ENCODE results near the gene RHOBTB1.
"Not testable (repeated sequence)": the region's sequence is repeated elsewhere in the genome, so short reads cannot be mapped to it uniquely, and the experiment has no call there.

The RHOBTB1 gene, protein sequence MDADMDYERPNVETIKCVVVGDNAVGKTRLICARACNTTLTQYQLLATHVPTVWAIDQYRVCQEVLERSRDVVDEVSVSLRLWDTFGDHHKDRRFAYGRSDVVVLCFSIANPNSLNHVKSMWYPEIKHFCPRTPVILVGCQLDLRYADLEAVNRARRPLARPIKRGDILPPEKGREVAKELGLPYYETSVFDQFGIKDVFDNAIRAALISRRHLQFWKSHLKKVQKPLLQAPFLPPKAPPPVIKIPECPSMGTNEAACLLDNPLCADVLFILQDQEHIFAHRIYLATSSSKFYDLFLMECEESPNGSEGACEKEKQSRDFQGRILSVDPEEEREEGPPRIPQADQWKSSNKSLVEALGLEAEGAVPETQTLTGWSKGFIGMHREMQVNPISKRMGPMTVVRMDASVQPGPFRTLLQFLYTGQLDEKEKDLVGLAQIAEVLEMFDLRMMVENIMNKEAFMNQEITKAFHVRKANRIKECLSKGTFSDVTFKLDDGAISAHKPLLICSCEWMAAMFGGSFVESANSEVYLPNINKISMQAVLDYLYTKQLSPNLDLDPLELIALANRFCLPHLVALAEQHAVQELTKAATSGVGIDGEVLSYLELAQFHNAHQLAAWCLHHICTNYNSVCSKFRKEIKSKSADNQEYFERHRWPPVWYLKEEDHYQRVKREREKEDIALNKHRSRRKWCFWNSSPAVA

DNA sequence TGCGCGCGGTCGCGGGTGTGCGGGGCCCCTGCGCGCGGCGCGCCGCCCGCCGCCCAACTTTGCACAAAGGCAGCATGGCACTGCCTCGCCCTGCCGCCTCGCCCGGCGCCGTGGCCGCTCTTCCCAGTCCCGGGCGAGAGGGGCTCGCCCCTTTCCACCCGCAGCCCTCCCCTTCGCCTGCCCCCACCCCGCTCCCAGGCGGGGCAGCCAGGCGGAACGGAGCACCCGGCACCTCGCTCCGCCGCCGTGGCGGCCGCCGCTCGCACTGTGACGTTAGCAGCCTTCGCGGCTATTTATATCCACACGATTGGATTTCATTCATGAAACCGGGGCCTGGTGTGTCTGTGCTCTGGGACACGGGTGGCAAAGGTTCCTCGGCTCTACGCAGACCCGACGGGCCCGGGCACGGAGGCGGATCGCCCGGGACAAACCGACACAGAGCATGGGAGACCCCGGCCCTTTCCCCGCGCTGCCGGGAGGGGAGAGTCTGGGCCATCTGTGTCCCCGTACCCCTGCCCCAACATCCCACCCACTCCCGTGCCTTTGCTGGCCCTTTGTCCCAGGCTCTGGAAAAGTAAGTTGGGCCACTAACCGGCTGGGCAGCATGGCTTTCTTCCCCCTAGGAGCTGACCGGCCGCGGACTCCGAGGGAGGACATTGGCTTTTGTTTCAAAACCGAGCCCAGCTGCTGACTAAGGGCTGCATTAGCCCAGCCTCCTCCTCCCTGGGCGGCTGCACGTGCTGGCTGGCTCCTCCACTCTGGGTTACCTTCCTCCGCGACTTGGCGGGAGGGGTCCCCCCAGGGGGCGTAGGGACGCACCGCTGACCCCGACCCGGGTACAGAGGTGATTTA, at the start of gene RHOBTB1:
Gene RHOBTB1 (minus strand): TSS at position 128 of the 852 bp plus-strand sequence. CDS start 32,643 bp downstream, outside the sequence.
- DNase-seq = no peak

DNA sequence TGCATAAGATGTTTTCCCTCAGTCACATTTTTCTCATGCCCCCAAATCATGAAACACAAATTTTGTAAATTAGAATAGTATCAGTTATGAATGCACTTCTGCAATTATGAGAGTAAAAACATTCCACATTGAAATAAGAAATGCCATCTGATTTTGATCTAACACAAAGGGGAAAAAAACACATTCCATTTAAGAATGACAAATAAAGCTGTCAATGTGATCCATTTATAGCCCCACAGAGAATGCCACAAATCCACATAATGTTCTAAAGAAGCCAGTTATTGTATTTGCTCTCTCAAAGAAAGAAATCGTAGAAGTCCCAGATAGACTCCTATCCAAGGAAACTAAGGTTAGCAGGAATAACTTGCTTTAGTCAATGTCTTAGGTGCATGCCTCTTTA, 48.7 kb upstream of the RHOBTB1 start:
- no peak for DNase-seq

- no peak for DNase-seq
These were observed 46.7 kb upstream of the RHOBTB1 start for GRCh38 chr10:60990663-60991062.

DNA sequence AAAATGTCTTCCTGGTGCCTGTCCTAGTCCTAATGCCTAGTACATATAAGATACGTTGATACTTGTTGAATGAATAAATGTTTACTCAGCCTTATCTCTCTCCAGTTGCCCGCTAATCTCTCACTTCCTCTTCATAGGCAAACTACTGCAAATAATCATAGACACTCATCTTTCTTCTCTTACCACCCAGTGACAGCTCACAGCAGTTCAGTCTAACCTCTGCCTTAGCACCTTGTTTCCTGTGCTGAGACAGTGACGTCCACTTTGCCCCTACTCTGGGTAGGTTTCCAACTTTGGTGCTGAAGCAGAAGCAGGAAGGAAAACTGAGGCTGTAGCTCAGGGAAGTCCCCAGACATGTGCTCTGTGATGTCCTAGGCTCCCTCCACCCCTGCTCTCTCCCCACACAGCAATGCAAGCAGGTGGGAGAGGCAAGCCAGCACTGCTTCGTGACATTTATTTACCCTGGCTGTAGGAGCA, 45.5 kb upstream of the RHOBTB1 start:
- no peak for DNase-seq

GRCh38 chr10:60986791-60987190, 42.8 kb upstream of the RHOBTB1 start:
- no peak for DNase-seq

- no peak for DNase-seq
These were observed 42.0 kb upstream of the RHOBTB1 start for GRCh38 chr10:60985951-60986350.

DNA sequence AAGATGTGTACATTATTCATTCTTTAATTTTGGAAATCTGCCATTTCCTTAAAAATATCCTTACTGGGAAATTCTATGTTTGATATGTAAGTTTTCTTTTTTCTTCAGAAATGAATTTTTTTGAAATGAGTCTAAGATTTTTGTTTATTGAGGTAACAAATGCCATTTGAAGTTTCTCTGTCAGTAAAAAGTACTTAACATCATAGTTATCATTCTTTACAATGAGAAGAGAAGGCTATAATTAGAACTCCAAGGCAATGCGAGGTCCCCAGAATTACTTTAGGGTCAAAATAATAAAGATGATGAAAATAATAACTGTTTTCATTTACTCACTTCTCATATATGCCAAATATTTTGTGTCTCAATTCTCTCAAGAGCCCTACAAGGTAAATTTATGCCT, 37.0 kb upstream of the RHOBTB1 start:
- DNase-seq = no peak

DNA sequence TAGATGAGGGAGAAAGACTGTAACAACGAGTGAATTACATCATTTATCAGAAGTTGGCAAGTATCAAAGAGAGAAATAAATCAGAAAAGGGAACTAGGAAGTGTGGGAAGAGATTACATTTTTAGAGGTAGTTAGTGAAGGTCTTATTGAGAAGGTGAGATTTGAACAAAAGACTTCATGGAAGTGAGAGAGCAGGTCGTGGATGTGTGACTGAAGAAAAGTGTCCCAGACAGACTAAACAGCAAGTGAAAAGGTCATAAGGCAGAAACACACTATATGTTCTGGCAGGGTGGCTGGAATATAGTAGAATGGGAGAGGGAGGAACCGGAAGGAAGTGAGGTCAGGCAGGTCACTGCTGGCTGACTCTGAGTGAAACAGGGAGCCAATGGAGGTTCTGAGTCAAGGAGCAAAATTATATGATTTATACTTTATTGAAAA, 35.7 kb upstream of the RHOBTB1 start:
- DNase-seq = no peak

DNA sequence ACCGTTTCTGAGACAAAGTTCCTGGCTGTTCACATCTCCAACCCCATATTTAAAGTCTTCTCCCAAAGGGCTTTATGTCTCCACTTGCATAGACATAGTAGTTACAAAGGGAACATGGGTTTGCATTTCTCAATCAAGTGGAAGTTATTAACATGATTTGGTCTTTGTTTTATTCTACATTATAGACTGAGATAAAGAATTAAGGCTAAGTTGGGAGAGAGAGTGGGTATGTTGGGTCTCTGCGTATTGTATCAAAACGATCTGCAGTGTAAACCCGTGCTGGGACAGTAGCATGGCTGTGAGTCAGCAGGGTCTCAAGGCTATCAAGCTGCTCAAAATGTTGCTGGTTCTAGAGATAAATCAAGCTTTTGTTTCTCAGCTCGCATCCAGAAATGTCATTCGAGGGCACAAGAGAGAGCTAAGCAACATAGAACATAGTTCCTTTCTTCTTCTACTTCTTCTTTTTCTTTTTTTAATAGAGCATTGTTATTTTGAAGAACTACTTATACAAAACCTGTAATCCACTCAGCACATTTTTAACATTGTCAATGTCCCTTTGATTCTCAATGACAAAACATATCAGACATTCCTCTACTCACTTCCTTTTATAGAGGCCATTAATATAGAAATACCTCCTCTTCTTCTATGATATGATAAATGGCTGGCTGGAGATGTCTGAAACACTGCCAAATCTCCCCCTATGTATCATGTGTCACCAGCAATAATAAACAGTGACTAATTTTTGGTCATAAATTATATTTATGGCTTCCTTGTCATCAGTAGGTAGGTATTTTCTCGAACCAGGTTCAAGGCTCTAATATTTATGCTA, 34.5 kb upstream of the RHOBTB1 start:
- DNase-seq = no peak

- DNase-seq = no peak
These were observed 33.5 kb upstream of the RHOBTB1 start for GRCh38 chr10:60977161-60978122.

- no peak for DNase-seq
These were observed 32.7 kb upstream of the RHOBTB1 start for GRCh38 chr10:60976687-60977086.

DNA sequence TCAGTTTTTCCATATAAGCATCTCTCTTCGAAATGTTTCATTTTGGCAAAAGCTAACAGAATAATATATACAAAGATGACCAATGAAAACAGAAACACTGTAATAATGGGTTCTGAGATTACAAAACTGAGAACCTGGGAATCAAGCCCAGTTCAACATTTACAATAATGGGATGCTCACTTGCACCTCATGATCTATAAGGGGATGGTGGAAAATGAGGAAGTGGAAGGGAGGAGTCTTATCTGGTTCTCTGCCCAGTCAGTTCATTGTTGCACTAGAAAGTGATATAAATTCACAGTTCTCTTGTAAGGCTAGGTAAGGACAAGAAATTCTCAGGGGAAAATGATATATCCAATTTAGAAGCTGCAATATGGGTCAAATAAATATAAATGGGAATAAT, 31.7 kb upstream of the RHOBTB1 start:
- DNase-seq = no peak

GRCh38 chr10:60974463-60975149, 30.6 kb upstream of the RHOBTB1 start:
- no peak for DNase-seq

DNA sequence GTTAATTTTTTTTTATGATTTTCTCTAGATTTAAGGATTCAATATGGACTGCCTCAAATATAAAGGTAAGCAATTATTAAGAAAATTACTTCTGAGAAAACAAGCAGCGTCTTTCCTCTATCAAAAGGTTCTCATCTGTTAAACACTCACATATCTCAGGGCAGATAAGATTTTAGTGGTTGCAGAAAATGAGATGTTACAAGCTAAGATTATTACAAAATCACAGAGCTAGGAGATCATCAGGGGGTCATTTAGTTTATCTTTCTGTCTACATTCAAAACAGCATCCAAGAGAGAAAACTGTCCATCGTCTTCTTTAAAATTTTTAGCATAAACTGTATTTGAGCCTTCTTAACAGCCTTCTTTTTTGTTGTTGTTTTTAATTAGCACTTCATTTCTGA, 29.1 kb upstream of the RHOBTB1 start:
- DNase-seq = no peak

DNA sequence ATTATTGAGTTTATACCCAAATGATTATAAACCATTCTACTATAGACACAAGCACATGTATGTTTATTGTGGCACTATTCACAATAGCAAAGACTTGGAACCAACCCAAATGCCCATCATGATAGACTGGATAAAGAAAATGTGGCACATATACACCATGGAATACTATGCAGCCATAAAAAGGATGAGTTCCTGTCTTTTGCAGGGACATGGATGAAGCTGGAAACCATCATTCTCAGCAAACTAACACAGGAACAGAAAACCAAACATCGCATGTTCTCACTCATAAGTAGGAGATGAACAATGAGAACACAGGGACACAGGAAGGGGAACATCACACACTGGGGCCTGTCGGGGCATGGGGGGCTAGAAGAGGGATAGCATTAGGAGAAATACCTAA, 28.2 kb upstream of the RHOBTB1 start:
- DNase-seq = not testable (repeated sequence)

DNA sequence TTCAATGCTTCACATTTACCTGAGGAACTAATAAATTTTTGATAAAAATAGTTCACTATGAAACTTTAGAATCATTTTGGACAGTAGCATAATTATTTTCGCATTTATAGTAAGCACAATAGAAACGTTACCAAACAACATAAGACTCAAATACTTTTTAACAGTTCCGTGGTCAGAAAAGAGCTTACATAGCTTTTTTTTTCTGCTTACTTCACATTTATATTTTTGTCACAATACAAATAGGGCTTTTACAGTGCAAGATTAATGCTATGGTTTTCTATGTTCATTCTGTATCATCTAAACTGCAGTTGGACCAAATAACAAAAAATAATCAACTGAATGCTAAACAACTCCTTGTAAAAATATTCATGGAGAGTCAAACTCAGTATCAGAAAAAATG, 26.5 kb upstream of the RHOBTB1 start:
- no peak for DNase-seq

- DNase-seq = no peak
These were observed 24.5 kb upstream of the RHOBTB1 start for GRCh38 chr10:60968504-60968903.

DNA sequence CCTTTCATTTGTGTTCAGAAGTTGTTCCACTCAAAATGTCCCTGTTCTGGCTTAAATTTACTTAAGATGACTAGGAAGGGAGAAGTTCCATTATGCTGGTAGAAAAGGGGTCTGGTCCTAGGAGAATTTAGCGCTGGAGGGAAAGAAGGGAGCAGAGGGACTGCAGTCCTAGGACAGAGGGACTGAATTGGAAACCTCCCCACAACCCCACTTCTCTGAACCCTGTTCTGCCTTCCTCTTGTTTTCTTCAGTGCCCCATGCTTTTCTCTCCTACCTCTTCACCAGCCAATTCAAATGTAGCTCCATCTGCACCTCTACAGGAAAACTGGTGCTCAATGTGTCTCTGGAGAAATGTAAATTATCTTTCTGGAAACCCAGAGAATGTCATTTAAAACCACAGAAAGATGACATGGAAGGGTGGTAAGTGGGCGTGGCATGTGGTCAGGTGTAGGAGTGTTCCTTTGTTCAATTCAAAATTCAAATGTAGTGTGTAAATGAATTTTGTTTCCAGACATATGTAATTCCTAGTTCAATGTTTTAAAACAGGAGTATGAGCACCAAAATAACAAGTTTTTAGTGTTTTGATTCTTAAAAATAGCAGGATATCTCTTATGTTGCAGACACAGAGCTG, 24.0 kb upstream of the RHOBTB1 start:
- DNase-seq = no peak

DNA sequence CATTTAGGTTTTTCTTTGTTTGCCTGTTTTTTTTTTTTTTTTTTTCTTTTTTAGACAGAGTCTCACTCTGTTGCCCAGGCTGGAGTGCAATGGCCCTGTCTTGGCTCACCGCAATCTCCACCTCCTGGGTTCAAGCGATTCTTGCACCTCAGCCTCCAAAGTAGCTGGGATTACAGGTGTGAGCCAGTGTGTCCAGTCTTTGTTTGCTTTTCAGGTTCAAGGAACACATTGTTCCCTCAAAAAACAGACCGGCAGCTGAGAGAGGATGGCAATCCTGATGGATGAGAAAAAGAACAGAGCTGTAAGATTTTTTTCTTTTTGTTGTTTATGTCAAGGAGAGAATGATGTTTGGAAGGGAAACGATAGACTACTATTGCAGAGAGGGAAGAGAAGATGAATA, 23.3 kb upstream of the RHOBTB1 start:
- DNase-seq = no peak

- no peak for DNase-seq
These were observed 21.7 kb upstream of the RHOBTB1 start for GRCh38 chr10:60965696-60966095.
